GM12875 (cell line): ENCODE data around the gene DDAH2.
A peak's percentile ranks its signal among the peaks of the same experiment; 100 is the strongest.

Experiments used
- H3K4me3 ChIP-seq: one replicate; pipeline ENCODE4 v1.5.1; 2011; ENCODE audit warnings: low read depth, low read length, control low read depth
- CTCF ChIP-seq: IDR thresholded peaks from 2 replicates; pipeline ENCODE4 v1.5.1; 2011; ENCODE audit warnings: low read depth, mild to moderate bottlenecking, control low read depth, inconsistent platforms, low read length, moderate library complexity, borderline replicate concordance; ENCODE audit not compliant: insufficient read depth

The DDAH2 gene

GRCh38 chr6:31728767-31729514 is at the start of gene DDAH2:
Gene DDAH2, minus strand, starts transcription at chr6:31729299. Its CDS starts 138 bp downstream, at chr6:31729161.
- peak; percentile 78 for TF ChIP-seq CTCF
- H3K4me3 ChIP-seq, result peak within 1 kb of the TSS; percentile 51

- no peak for TF ChIP-seq CTCF
- no peak overlapping the region for H3K4me3 ChIP-seq
These were observed 49.1 kb upstream of the DDAH2 start for GRCh38 chr6:31778193-31778592.

- H3K4me3 ChIP-seq, result no peak overlapping the region
- TF ChIP-seq CTCF, result no peak
These were observed 48.6 kb upstream of the DDAH2 start for GRCh38 chr6:31777667-31778050.

GRCh38 chr6:31776989-31777666 is 48.0 kb upstream of the DDAH2 start, which contains the start of gene VWA7:
Gene VWA7, minus strand, starts transcription at chr6:31777328. Its CDS starts 549 bp downstream, at chr6:31776779.
- no peak for TF ChIP-seq CTCF
- no peak within 1 kb of the TSS for H3K4me3 ChIP-seq

GRCh38 chr6:31776485-31776988 is 47.4 kb upstream of the DDAH2 start:
- H3K4me3 ChIP-seq, result no peak overlapping the region
- TF ChIP-seq CTCF, result no peak

GRCh38 chr6:31775633-31776484 is 46.8 kb upstream of the DDAH2 start:
- no peak for TF ChIP-seq CTCF
- no peak overlapping the region for H3K4me3 ChIP-seq
